ENCODE measurements around the gene OTOG. TPM values are rescaled to one million over a fixed set of nuclear protein-coding genes. Genes with fewer than 3 reads are reported as not detected.

Gene OTOG
- total RNA-seq, 4 donors from 2014 or later: not detected

DNA sequence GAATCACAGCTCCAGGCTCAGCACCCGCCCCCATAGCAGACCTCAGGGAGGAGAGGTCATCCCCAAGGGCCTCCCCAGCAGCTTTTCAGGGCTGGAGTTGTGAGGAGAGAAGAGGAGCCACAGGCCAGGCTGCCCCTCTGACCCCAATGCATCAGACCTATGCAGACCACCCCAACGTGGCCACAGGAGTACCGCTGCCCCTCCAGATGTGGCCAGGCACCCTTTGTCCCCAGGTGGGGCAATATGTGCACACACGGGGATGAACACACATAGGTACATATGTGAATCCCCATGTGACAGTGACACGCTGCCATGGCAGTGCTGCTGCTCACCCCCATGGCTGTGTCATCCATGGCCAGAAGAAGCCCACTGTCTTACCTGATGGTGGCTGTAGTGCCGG lies 13.7 kb upstream of the OTOG start:
- intact Hi-C loops (cut with DNase I; ENCODE audit: low total_unique reads): no loop called here
- WGBS, 2 donors: 72 to 74% methylated on average over 4 to 6 of the region's 6 CpGs

DNA sequence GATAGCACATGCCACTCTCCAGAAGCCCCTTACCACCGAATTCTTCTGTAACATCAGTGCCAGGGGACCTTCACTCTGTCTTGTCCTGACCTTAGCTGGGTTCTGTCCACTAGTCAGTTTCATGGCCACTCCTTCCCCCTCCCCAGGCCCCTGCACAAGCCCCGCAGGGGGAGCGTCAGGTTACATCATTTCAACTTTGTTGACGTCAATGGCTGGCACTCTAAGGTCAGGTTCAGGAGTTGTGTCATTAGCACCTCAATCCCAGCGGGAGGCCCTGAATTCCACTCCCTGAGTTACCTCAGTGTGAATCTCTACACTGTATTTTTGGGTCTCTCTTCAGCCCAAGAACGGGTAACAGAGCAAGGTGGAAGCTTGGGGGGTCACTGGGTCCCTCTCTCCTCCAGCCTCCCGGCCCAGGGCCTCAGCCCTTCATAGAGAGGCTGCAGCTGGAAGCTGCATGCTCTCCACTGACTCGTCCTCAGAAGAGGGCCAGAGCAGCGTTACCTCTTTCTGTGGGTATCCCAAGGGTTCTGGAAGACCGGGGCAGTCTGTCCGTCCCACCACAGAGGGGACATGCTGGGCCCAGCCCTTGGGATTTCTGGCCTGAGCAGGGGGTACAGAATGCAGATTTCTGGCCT lies 13.2 kb upstream of the OTOG start:
- 77% methylated on average over 11 of the region's 11 CpGs for WGBS, 2 donors
- intact Hi-C loops (cut with DNase I; ENCODE audit: low total_unique reads): no loop called here
- TF ChIP-seq, protein P1, sequence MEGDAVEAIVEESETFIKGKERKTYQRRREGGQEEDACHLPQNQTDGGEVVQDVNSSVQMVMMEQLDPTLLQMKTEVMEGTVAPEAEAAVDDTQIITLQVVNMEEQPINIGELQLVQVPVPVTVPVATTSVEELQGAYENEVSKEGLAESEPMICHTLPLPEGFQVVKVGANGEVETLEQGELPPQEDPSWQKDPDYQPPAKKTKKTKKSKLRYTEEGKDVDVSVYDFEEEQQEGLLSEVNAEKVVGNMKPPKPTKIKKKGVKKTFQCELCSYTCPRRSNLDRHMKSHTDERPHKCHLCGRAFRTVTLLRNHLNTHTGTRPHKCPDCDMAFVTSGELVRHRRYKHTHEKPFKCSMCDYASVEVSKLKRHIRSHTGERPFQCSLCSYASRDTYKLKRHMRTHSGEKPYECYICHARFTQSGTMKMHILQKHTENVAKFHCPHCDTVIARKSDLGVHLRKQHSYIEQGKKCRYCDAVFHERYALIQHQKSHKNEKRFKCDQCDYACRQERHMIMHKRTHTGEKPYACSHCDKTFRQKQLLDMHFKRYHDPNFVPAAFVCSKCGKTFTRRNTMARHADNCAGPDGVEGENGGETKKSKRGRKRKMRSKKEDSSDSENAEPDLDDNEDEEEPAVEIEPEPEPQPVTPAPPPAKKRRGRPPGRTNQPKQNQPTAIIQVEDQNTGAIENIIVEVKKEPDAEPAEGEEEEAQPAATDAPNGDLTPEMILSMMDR (IDR thresholded peaks at IDR 0.05): no peak
- TF ChIP-seq POLR2A (IDR thresholded peaks at IDR 0.05): no peak
- H3K4me3 ChIP-seq (ENCODE audit: low read depth, poor library complexity, severe bottlenecking): no peak overlapping the region
- no peak for DNase-seq (ENCODE audit: low spot score in 2 of 2)

More for the DNA sequence above, 13.7 kb upstream of the OTOG start:
- TF ChIP-seq, protein P1 (IDR thresholded peaks at IDR 0.05): no peak
- no peak for TF ChIP-seq POLR2A (IDR thresholded peaks at IDR 0.05)
- DNase-seq (ENCODE audit: low spot score in 2 of 2): no peak
- H3K4me3 ChIP-seq (ENCODE audit: low read depth, poor library complexity, severe bottlenecking): no peak overlapping the region

DNA sequence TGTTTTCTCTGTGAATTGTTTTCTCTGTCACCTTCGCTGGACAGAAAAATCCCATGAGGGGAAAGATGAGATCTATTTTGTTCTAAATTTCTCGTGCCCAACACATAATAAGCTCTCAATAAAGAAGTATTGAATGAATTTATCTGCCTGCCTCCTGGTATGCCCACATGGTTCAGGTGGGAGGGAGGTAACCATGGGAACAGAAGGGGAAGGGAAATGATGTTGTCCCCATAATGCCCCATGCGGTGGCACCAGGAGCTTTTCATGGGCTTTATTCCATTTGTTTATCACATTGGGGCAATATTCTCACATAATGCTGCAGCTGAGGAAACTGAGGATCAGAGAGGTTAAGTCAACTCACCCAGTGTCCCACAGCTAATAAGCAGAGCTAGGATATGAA lies 11.6 kb upstream of the OTOG start:
- H3K4me3 ChIP-seq (ENCODE audit: low read depth, poor library complexity, severe bottlenecking): no peak overlapping the region
- intact Hi-C loops (cut with DNase I; ENCODE audit: low total_unique reads): no loop called here
- no peak for DNase-seq (ENCODE audit: low spot score in 2 of 2)
- TF ChIP-seq POLR2A (IDR thresholded peaks at IDR 0.05): no peak
- TF ChIP-seq, protein P1 (IDR thresholded peaks at IDR 0.05): no peak
- WGBS, 2 donors: 89 to 93% methylated on average over 3 of the region's 3 CpGs

GRCh38 chr11:17537261-17537660 lies 9.8 kb upstream of the OTOG start:
- H3K4me3 ChIP-seq (ENCODE audit: low read depth, poor library complexity, severe bottlenecking): no peak overlapping the region
- no peak for DNase-seq (ENCODE audit: low spot score in 2 of 2)
- WGBS, 2 donors: 88 to 89% methylated on average over 8 of the region's 8 CpGs
- TF ChIP-seq, protein P1 (IDR thresholded peaks at IDR 0.05): no peak
- no peak for TF ChIP-seq POLR2A (IDR thresholded peaks at IDR 0.05)
- intact Hi-C loops (cut with DNase I; ENCODE audit: low total_unique reads): no loop called here

DNA sequence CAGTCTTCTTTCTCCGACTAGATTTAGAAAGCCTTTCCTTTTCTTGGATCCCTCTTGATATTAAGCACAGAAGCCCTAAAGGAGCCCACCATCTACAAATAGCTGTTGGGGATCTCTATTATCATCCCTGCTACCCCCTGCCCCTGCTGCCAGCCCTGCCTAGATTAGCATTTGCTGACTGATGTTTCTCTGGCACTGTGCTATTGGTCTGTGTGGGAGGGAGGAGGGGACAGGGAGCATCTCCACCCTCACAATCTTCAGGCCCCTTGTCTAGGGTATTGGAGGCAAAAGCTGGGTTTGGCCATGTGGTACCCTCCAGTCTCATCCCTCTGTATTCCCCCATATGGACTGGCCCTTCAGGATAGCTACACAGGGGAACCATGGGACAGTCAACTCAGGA lies 9.0 kb upstream of the OTOG start:
- TF ChIP-seq, protein P1 (IDR thresholded peaks at IDR 0.05): no peak
- no peak for TF ChIP-seq POLR2A (IDR thresholded peaks at IDR 0.05)
- intact Hi-C loops (cut with DNase I; ENCODE audit: low total_unique reads): no loop called here
- no peak for DNase-seq (ENCODE audit: low spot score in 2 of 2)
- 88 to 100% methylated on average over 1 of the region's 1 CpG for WGBS, 2 donors
- no peak overlapping the region for H3K4me3 ChIP-seq (ENCODE audit: low read depth, poor library complexity, severe bottlenecking)

- intact Hi-C loops (cut with DNase I; ENCODE audit: low total_unique reads): no loop called here
- no peak for TF ChIP-seq POLR2A (IDR thresholded peaks at IDR 0.05)
- TF ChIP-seq, protein P1 (IDR thresholded peaks at IDR 0.05): no peak
- WGBS, 2 donors: 54 to 60% methylated on average over 3 of the region's 3 CpGs
- no peak for DNase-seq (ENCODE audit: low spot score in 2 of 2)
- H3K4me3 ChIP-seq (ENCODE audit: low read depth, poor library complexity, severe bottlenecking): no peak overlapping the region
Observed at GRCh38 chr11:17538731-17539130, 8.3 kb upstream of the OTOG start.

Measured in lower leg skin (tissue), 4 donors.